Adrenal gland (tissue), 12 donors: ENCODE measurements around the gene PRPF38B. TPM values are rescaled to one million over a fixed set of nuclear protein-coding genes. Genes with fewer than 3 reads are reported as not detected.

Experiments
- DNase-seq, 7 donors: peaks; one replicate each; pipeline ENCODE4 v3.0.0-alpha.2; 2019 to 2020
- H3K27ac ChIP-seq, 5 donors: fragments of 200-600 bp; sonication (generic) in 4 of 5; 1 replicate in 3 of 5; 2 replicates in 2 of 5; pipeline versions ENCODE4 v1.5.1 to v1.8.0; 2016 to 2020; ENCODE audit warnings: mild to moderate bottlenecking in 1 of 5
- H3K27me3 ChIP-seq: fragments of 200-600 bp; 2 replicates; pipeline ENCODE4 v1.8.0; 2021
- H3K36me3 ChIP-seq, 2 donors: fragments of 200-600 bp; replicated peaks in 1 of 2; 1 replicate in 1 of 2; 2 replicates in 1 of 2; pipeline versions ENCODE4 v1.5.1 to v1.8.0; 2018 to 2022
- H3K4me1 ChIP-seq, 2 donors: fragments of 200-600 bp; replicated peaks in 1 of 2; 1 replicate in 1 of 2; 2 replicates in 1 of 2; pipeline versions ENCODE4 v1.5.1 to v1.8.0; 2018 to 2021
- H3K4me3 ChIP-seq, 4 donors: fragments of 200-600 bp; sonication (generic) in 3 of 4; one replicate each; pipeline ENCODE4 v1.5.1; 2016 to 2018
- H3K9me3 ChIP-seq, 3 donors: fragments of 200-600 bp; sonication (generic) in 1 of 3; replicated peaks in 1 of 3; 1 replicate in 2 of 3; 2 replicates in 1 of 3; pipeline versions ENCODE4 v1.5.1 to v1.8.0; 2016 to 2021
- POLR2A ChIP-seq, 2 donors: fragments of 450-650 bp; IDR thresholded peaks; one replicate each; pipeline ENCODE4 v1.6.1; 2017; ENCODE audit warnings: antibody characterized with exemption in 2 of 2, mild to moderate bottlenecking in 2 of 2, moderate library complexity in 1 of 2
- WGBS, 4 donors: extraction: QIAGEN DNeasy Blood & Tissue Kit in 2 of 4; methylation state at CpG; one replicate each; pipeline versions ENCODE4 v1.1.5 to v1.1.7; 2013 to 2017; 5-methylcytosine and 5-hydroxymethylcytosine counted together
- intact Hi-C, 2 donors: fragments of 100-400 bp; cut with DNase I; formaldehyde crosslinking; loops; one replicate each; pipeline versions ENCODE4 v1.14.1 to v1.15.0; 2022 to 2023
- polyA plus RNA-seq, 3 donors: library from polyadenylated mRNA; stranded (reverse); fragments of 200-250 nt in 2 of 3; fragments of 350-450 nt in 1 of 3; fragmentation: Illumina TruSeq in 1 of 3; extraction: RNeasy Lipid Tissue Mini Kit (QIAGEN cat#74804) in 1 of 3; gene quantifications; one replicate each; pipeline ENCODE4 v1.2.3, GENCODE V29; 2013 to 2014
- total RNA-seq, 9 donors: library from RNA; depleted of rRNA in 4 of 9; stranded (reverse); fragments of >200 nt in 4 of 9; fragments of 120-200 nt in 1 of 9; fragmentation: NEBNext Ultra II Directional in 1 of 9; extraction: Animal tissue kit (Norgen Biotek cat#: 25700) in 1 of 9; gene quantifications; one replicate each; pipeline versions ENCODE4 v1.1.0 to v1.2.4, GENCODE V29; 2013 to 2023
- TF ChIP-seq, protein P1 (sequence below), 6 experiments: fragments of 450-650 bp in 4 of 6; fragments of 200-600 bp in 2 of 6; sonication (generic) in 1 of 6; IDR thresholded peaks; 1 replicate in 5 of 6; 2 replicates in 1 of 6; pipeline versions ENCODE4 v1.5.1 to v1.8.0; 2016 to 2021; ENCODE audit warnings: antibody characterized with exemption in 6 of 6, mild to moderate bottlenecking in 2 of 6, moderate library complexity in 1 of 6
- donor health status: healthy with polysubstance abuse.
- donor health status: Bipolar disorder and iron deficiency.
- donor health status: DM: yes; HTN: yes; CAD: no.
- donor health status: DM: no; HTN: no; CAD: no.
- donor health status: DM: no; HTN: no; CAD: no.
- donor health status: DM: yes; HTN: yes; CAD: no.

PRPF38B gene
- total and polyA plus RNA-seq, 12 donors, result 11.3 to 63.2 (median 26.6) TPM

DNA sequence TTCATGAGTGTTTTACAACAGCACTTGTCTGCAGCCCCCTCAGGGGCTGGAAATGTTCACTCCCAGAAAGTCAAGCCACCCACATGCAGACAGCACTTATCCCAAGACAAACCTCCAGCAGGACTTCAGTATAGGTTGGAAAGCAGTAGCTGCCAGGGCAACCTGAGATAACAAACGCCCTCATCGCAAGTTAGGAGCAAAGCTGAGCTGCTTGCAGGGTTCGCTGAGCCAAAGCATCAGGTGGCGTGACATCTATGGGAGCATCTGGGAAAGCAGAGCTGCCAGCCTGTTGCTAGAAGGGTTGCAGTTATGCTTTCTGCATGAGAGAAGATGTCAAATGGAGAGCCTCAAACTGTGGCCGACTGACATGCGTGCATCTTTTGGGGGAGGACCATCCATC is 50.1 kb downstream of the PRPF38B start:
- no peaks in the 10 kb centered on the region for H3K4me1 ChIP-seq
- intact Hi-C loops, result loop anchor here in 1 of 2 donors (5.0 kb wide), 1 partner anchor 50 kb away; the partner anchor contains the start of gene PRPF38B
- DNase-seq, result no peak
- no peak overlapping the region for H3K27ac ChIP-seq
- H3K27me3 ChIP-seq, result no peaks in the 10 kb centered on the region
- no peaks in the 10 kb centered on the region for H3K9me3 ChIP-seq
- H3K36me3 ChIP-seq, result no peaks in the 10 kb centered on the region
- TF ChIP-seq POLR2A (IDR thresholded peaks at IDR 0.05), result no peak
- TF ChIP-seq, protein P1, sequence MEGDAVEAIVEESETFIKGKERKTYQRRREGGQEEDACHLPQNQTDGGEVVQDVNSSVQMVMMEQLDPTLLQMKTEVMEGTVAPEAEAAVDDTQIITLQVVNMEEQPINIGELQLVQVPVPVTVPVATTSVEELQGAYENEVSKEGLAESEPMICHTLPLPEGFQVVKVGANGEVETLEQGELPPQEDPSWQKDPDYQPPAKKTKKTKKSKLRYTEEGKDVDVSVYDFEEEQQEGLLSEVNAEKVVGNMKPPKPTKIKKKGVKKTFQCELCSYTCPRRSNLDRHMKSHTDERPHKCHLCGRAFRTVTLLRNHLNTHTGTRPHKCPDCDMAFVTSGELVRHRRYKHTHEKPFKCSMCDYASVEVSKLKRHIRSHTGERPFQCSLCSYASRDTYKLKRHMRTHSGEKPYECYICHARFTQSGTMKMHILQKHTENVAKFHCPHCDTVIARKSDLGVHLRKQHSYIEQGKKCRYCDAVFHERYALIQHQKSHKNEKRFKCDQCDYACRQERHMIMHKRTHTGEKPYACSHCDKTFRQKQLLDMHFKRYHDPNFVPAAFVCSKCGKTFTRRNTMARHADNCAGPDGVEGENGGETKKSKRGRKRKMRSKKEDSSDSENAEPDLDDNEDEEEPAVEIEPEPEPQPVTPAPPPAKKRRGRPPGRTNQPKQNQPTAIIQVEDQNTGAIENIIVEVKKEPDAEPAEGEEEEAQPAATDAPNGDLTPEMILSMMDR (IDR thresholded peaks at IDR 0.05), result no peak
- WGBS, 4 donors, result 73 to 100% (median 79%) methylated on average over 2 to 6 of the region's 6 CpGs
- no peak overlapping the region for H3K4me3 ChIP-seq

DNA sequence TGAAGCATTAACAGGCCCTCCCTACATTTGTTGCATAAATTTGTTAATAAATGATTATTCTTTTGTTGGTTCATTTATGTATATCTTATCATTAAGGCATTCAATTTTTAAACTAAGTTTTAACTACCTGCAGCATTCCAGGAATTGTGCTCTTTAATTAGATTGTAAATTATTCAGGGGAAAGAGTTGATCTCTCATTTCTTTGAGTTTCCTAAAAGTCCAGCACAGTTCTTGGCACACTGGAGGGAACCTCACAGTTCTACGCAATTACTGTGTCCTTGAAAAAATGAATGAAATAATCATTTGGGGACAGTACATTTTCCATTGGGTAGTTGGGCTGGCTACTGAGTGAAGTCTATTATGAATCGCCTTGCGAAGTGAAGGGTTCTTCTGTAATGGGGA is 53.9 kb downstream of the PRPF38B start:
- Histone ChIP-seq H3K27ac (peak overlapping the region in 3 of 5 donors; percentile 96 to 99 (median 98)), H3K9me3 (no peaks in the 10 kb centered on the region), H3K36me3 (no peaks in the 10 kb centered on the region), H3K27me3 (no peaks in the 10 kb centered on the region), H3K4me1 (peaks cover 7 to 20% of the 10 kb centered on the region in 2 donors), H3K4me3 (no peak overlapping the region)
- intact Hi-C loops, result no loop called here
- WGBS, 4 donors, result 27 to 37% (median 30%) methylated on average over 3 of the region's 3 CpGs
- no peak for DNase-seq
- no peak for TF ChIP-seq POLR2A (IDR thresholded peaks at IDR 0.05)
- TF ChIP-seq, protein P1 (IDR thresholded peaks at IDR 0.05), result no peak

DNA sequence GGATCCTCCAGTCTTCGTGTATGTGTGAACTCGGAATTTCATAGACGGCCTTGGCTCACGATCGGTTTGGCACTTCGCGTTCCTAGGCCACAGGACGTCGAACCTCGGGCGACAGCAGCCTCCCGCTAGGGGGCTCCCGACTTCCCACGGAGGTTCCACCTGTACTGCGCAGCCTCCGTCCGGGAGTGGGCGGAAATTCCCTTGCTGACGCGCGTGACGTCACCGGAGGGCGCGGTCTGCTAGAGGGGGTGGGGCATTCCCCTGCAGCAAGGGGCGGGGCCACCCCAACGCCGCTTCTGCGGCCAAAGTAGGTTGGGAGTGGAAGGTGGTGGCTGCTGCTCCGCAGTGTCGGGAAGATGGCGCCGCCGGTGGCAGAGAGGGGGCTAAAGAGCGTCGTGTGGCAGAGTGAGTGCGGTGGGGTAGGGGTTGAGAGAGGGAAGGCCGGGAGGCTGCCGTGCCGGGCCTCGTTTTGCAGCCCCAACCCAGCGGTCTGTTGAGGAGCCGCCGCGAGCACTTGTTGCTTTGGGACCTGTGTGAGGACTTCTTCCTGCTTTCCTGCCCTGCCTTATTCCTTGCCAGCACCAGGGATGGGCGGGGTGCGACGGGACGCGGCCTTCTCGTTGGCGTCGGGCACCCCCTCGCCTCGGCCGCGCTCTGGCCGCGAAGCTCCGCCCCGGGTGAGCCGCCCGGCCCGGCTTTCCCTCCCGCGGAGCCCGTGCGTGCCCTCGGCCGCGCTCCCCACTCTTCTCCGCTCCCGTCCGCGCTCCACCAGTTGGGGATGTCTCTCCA is 54.5 kb downstream of the PRPF38B start, which contains the start of gene STXBP3:
TSS of gene STXBP3 (plus strand) at position 293 of the 789 bp plus-strand sequence. CDS start at position 357, 64 bp downstream.
- Histone ChIP-seq H3K36me3 (no peaks in the 10 kb centered on the region), H3K27ac (peak within 1 kb of the TSS; percentile 71 to 99 (median 96)), H3K9me3 (no peaks in the 10 kb centered on the region), H3K27me3 (no peaks in the 10 kb centered on the region), H3K4me3 (peak within 1 kb of the TSS in 3 of 4 donors; percentile 66 to 78 (median 68)), H3K4me1 (peaks cover 7 to 20% of the 10 kb centered on the region in 2 donors)
- 0 to 1% (median 1%) methylated on average over 34 to 75 of the region's 75 CpGs for WGBS, 4 donors
- DNase-seq, result peak; percentile 99
- intact Hi-C loops, result no loop called here
- peak; percentile 96 to 99 for TF ChIP-seq POLR2A (IDR thresholded peaks at IDR 0.05)
- TF ChIP-seq, protein P1 (IDR thresholded peaks at IDR 0.05), result peak; percentile 90 to 95 (median 93)

DNA sequence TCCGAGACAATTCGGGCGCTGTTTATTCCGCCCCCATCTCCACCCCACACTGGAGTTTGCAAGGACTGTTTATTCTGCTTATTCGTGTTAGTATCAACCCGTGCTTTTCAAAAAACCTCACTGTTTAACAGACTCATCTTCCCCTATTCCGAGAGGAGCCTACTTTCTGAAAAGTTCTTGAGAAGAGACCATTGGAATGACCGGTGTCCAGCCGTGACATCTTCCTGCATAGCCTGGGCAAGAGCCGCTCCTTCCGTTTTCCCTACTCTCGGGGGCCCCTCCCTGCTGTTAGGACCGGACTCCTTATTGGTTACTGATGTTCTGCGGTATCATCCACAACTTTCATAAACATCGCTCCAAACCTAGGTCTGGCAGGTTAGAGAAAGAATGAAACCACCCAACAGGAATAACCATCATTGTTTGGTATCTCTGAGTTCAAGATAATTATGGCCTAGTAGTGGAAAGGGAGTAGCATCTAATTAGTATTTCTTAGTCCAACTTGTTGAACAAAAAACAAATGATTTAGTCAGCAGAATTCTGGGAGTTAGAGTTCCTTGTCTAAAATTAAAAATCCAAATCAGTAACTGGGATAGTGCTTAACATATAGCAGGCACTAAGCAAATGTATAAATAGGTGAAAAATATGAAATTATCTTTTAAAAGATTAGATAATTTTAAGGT is 55.2 kb downstream of the PRPF38B start:
- peak; percentile 74 to 94 (median 90) for DNase-seq
- Histone ChIP-seq H3K27me3 (no peaks in the 10 kb centered on the region), H3K4me3 (peak overlapping the region in 3 of 4 donors; percentile 66 to 78 (median 68)), H3K27ac (peak overlapping the region; percentile 71 to 99 (median 96)), H3K9me3 (no peaks in the 10 kb centered on the region), H3K36me3 (no peaks in the 10 kb centered on the region), H3K4me1 (peaks cover 7 to 20% of the 10 kb centered on the region in 2 donors)
- intact Hi-C loops, result no loop called here
- WGBS, 4 donors, result 0 to 1% (median 0%) methylated on average over 15 of the region's 15 CpGs
- TF ChIP-seq, protein P1 (IDR thresholded peaks at IDR 0.05), result no peak
- TF ChIP-seq POLR2A (IDR thresholded peaks at IDR 0.05), result peak; percentile 68 to 78
